Measurements from ENCODE around the gene PDE6A.

Gene PDE6A

GRCh38 chr5:149827086-149827485, 117.5 kb downstream of the PDE6A start:
- no peaks in the 10 kb centered on the region for H3K27me3 ChIP-seq (ENCODE audit: control insufficient read depth in 1 of 2, insufficient read depth in 2 of 2, low read length in 2 of 2)

GRCh38 chr5:149826574-149826973, 118.0 kb downstream of the PDE6A start:
- Histone ChIP-seq H3K36me3 (ENCODE audit: control insufficient read depth in 2 of 2, insufficient read depth in 2 of 2, low read length in 2 of 2) (peaks cover 8 to 19% of the 10 kb centered on the region in 2 donors), H3K27me3 (ENCODE audit: control insufficient read depth in 1 of 2, insufficient read depth in 2 of 2, low read length in 2 of 2) (no peaks in the 10 kb centered on the region), H3K9me3 (ENCODE audit: control insufficient read depth in 2 of 2, low read length in 2 of 2) (no peaks in the 10 kb centered on the region), H3K4me1 (ENCODE audit: control insufficient read depth, insufficient read depth, low read length) (peaks cover 69% of the 10 kb centered on the region), H3K4me3 (ENCODE audit: low read length in 2 of 2) (no peak overlapping the region), H3K27ac (ENCODE audit: low read length) (peak overlapping the region; percentile 89), H3K9ac (ENCODE audit: low read length in 2 of 2) (peak overlapping the region in 1 of 2 donors; percentile 4)

More at GRCh38 chr5:149827086-149827485, 117.5 kb downstream of the PDE6A start:
- H3K9me3 ChIP-seq (ENCODE audit: control insufficient read depth in 2 of 2, low read length in 2 of 2), result no peaks in the 10 kb centered on the region
- no peak overlapping the region for H3K4me3 ChIP-seq (ENCODE audit: low read length in 2 of 2)
- H3K27ac ChIP-seq (ENCODE audit: low read length), result peak overlapping the region; percentile 89
- peaks cover 7 to 19% of the 10 kb centered on the region in 2 donors for H3K36me3 ChIP-seq (ENCODE audit: control insufficient read depth in 2 of 2, insufficient read depth in 2 of 2, low read length in 2 of 2)
- H3K9ac ChIP-seq (ENCODE audit: low read length in 2 of 2), result no peak overlapping the region
- H3K4me1 ChIP-seq (ENCODE audit: control insufficient read depth, insufficient read depth, low read length), result peaks cover 70% of the 10 kb centered on the region

DNA sequence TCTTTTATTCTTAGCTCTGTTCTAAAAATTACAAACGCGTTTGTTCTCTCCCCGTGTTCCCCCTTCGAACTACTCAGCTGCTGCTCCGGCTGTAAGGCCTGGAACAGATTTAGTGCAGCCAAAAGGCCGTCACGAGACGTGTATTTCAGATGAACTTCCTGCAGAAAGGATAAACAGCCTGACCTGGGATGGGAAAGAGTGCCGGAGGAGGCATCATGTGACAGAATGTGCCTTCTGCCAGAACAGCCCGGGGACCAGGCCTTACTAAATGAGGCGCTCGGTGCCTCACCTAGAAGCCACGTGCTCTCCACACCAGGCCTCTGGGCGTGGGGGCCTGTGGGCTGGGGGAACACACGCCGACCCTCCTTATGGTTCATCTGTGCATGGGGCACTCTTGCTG, 119.7 kb downstream of the PDE6A start:
- Histone ChIP-seq H3K9ac (ENCODE audit: low read length in 2 of 2) (peak overlapping the region; percentile 41 to 42), H3K27ac (ENCODE audit: low read length) (peak overlapping the region; percentile 89)

GRCh38 chr5:149824120-149824519, 120.5 kb downstream of the PDE6A start:
- no peak overlapping the region for H3K4me3 ChIP-seq (ENCODE audit: low read length in 2 of 2)
- peak overlapping the region; percentile 36 to 42 for H3K9ac ChIP-seq (ENCODE audit: low read length in 2 of 2)
- no peaks in the 10 kb centered on the region for H3K9me3 ChIP-seq (ENCODE audit: control insufficient read depth in 2 of 2, low read length in 2 of 2)
- peaks cover 67% of the 10 kb centered on the region for H3K4me1 ChIP-seq (ENCODE audit: control insufficient read depth, insufficient read depth, low read length)
- H3K27ac ChIP-seq (ENCODE audit: low read length), result peak overlapping the region; percentile 89
- H3K36me3 ChIP-seq (ENCODE audit: control insufficient read depth in 2 of 2, insufficient read depth in 2 of 2, low read length in 2 of 2), result peaks cover 16 to 19% of the 10 kb centered on the region in 2 donors
- no peaks in the 10 kb centered on the region for H3K27me3 ChIP-seq (ENCODE audit: control insufficient read depth in 1 of 2, insufficient read depth in 2 of 2, low read length in 2 of 2)

More for the DNA sequence above, 119.7 kb downstream of the PDE6A start:
- Histone ChIP-seq H3K4me3 (ENCODE audit: low read length in 2 of 2) (peak overlapping the region in 1 of 2 donors; percentile 22), H3K36me3 (ENCODE audit: control insufficient read depth in 2 of 2, insufficient read depth in 2 of 2, low read length in 2 of 2) (peaks cover 16 to 19% of the 10 kb centered on the region in 2 donors), H3K27me3 (ENCODE audit: control insufficient read depth in 1 of 2, insufficient read depth in 2 of 2, low read length in 2 of 2) (no peaks in the 10 kb centered on the region), H3K4me1 (ENCODE audit: control insufficient read depth, insufficient read depth, low read length) (peaks cover 67% of the 10 kb centered on the region), H3K9me3 (ENCODE audit: control insufficient read depth in 2 of 2, low read length in 2 of 2) (no peaks in the 10 kb centered on the region)

DNA sequence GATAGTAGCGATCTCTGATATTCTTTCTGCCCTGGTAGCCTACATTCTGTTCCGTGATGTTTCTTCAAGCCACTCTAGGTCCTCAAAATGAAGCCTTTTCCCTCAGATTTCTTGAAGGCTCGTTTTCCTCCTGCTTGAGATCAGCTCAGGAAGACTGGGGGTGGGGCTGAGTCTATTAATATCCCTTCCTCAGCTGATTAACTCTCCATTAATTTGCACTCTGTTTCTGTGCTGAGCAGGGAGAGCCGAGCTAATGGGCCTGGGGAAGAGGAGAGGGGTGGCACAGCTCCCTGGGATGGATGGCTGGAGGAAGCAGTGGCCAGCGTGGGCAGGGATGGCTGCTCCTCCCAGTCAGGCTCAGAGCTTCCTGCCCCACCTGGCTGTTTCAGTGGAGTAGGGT, 121.2 kb downstream of the PDE6A start:
- Histone ChIP-seq H3K36me3 (ENCODE audit: control insufficient read depth in 2 of 2, insufficient read depth in 2 of 2, low read length in 2 of 2) (peaks cover 16 to 19% of the 10 kb centered on the region in 2 donors), H3K9ac (ENCODE audit: low read length in 2 of 2) (peak overlapping the region; percentile 2), H3K4me1 (ENCODE audit: control insufficient read depth, insufficient read depth, low read length) (peaks cover 60% of the 10 kb centered on the region), H3K27ac (ENCODE audit: low read length) (peak overlapping the region; percentile 89), H3K27me3 (ENCODE audit: control insufficient read depth in 1 of 2, insufficient read depth in 2 of 2, low read length in 2 of 2) (no peaks in the 10 kb centered on the region), H3K4me3 (ENCODE audit: low read length in 2 of 2) (no peak overlapping the region), H3K9me3 (ENCODE audit: control insufficient read depth in 2 of 2, low read length in 2 of 2) (no peaks in the 10 kb centered on the region)

GRCh38 chr5:149822301-149822700, 122.3 kb downstream of the PDE6A start:
- H3K9ac ChIP-seq (ENCODE audit: low read length in 2 of 2), result no peak overlapping the region
- H3K27ac ChIP-seq (ENCODE audit: low read length), result no peak overlapping the region
- H3K4me1 ChIP-seq (ENCODE audit: control insufficient read depth, insufficient read depth, low read length), result peaks cover 53% of the 10 kb centered on the region
- no peaks in the 10 kb centered on the region for H3K9me3 ChIP-seq (ENCODE audit: control insufficient read depth in 2 of 2, low read length in 2 of 2)
- H3K36me3 ChIP-seq (ENCODE audit: control insufficient read depth in 2 of 2, insufficient read depth in 2 of 2, low read length in 2 of 2), result peaks cover 16 to 19% of the 10 kb centered on the region in 2 donors
- H3K4me3 ChIP-seq (ENCODE audit: low read length in 2 of 2), result no peak overlapping the region
- H3K27me3 ChIP-seq (ENCODE audit: control insufficient read depth in 1 of 2, insufficient read depth in 2 of 2, low read length in 2 of 2), result no peaks in the 10 kb centered on the region

DNA sequence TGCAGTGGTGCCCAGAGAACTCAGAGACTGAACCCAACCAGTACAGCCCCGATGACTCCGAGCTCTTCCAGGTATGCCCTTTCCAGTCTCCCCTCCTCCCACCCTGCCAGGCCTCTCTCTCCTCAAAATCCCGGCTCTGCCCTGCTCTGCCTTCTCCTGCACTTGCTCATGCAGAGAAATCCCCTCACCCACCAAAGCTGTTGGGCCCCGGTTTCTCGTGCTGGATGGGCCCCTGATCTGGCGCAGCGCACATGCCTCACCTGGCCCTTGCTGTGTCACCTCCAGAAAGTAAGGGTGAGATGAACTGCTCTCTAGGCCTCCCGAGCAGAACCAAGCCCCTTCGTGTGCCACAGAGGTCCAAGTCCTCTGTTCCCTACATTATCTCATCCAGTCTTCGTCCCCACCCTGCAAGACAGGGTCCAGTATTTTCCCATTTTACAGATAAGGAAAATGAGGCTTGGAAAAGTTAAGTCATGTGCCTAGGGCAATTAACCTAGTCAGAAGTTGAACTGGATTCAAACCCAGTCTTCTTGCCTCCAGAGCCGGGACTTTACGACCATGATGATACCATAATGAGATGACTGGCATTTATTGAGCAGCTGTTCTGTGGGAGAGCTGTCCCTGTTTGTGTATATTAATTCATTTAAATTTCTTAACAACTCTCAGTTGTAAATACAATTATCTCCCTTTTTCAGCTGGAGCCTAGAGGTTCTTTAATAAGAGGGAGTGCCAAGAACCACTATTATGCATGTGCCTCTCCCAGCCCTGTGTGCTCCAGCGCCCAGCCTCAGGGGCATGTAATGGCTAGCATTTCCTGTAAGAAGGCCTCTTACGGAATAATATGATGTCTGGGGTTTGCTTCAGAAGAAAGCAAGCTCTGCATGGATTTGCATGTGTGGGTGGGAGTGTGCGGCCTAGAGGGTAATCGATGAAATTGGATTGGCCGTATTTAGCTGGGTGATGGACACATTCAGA, 123.8 kb downstream of the PDE6A start:
- Histone ChIP-seq H3K9me3 (ENCODE audit: control insufficient read depth in 2 of 2, low read length in 2 of 2) (no peaks in the 10 kb centered on the region), H3K9ac (ENCODE audit: low read length in 2 of 2) (no peak overlapping the region), H3K27ac (ENCODE audit: low read length) (no peak overlapping the region), H3K4me1 (ENCODE audit: control insufficient read depth, insufficient read depth, low read length) (peaks cover 41% of the 10 kb centered on the region), H3K27me3 (ENCODE audit: control insufficient read depth in 1 of 2, insufficient read depth in 2 of 2, low read length in 2 of 2) (no peaks in the 10 kb centered on the region), H3K36me3 (ENCODE audit: control insufficient read depth in 2 of 2, insufficient read depth in 2 of 2, low read length in 2 of 2) (peaks cover 14 to 16% of the 10 kb centered on the region in 2 donors), H3K4me3 (ENCODE audit: low read length in 2 of 2) (no peak overlapping the region)

DNA sequence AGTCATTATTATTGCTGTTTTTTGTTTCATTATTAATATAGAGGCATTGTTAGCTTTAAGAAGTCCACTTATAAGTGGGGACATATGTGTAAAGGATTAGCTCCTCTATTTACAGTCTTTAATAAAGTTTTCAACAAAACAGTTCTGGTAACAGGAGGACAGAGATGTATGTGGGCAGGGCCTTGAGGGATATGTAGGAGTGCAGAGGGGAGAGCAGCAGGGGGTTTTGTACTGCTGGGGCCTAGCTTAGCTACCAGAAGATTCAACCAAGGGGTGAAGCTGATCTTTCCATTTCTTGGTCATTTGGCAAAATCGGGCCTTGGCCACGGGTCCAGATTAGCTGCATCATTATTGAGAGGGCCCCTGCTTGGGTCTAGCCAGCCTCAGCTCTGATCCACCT, 124.6 kb downstream of the PDE6A start:
- Histone ChIP-seq H3K36me3 (ENCODE audit: control insufficient read depth in 2 of 2, insufficient read depth in 2 of 2, low read length in 2 of 2) (peaks cover 14 to 16% of the 10 kb centered on the region in 2 donors), H3K4me3 (ENCODE audit: low read length in 2 of 2) (no peak overlapping the region), H3K27me3 (ENCODE audit: control insufficient read depth in 1 of 2, insufficient read depth in 2 of 2, low read length in 2 of 2) (no peaks in the 10 kb centered on the region), H3K9me3 (ENCODE audit: control insufficient read depth in 2 of 2, low read length in 2 of 2) (no peaks in the 10 kb centered on the region), H3K27ac (ENCODE audit: low read length) (no peak overlapping the region), H3K4me1 (ENCODE audit: control insufficient read depth, insufficient read depth, low read length) (peaks cover 33% of the 10 kb centered on the region), H3K9ac (ENCODE audit: low read length in 2 of 2) (no peak overlapping the region)

DNA sequence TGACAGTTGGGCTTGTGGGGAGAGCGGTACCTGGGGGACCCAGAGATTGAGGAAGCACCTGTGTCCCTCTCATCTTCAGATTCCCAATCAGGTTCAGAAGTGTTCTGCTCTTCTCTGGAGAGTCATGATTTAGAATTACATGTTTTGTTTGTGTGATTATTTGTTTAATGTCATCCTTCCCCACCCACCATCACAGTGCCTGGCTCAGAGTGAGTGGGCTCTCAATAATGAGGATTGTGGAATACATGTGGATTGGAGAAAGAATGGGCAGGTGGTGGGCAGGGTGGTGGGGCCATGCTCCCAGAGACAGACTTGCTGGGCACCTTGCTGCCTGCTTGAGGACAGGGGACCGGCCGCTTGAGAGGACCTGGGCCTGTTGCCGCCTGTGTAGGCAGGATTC, 126.5 kb downstream of the PDE6A start:
- Histone ChIP-seq H3K27me3 (ENCODE audit: control insufficient read depth in 1 of 2, insufficient read depth in 2 of 2, low read length in 2 of 2) (no peaks in the 10 kb centered on the region), H3K9ac (ENCODE audit: low read length in 2 of 2) (no peak overlapping the region), H3K9me3 (ENCODE audit: control insufficient read depth in 2 of 2, low read length in 2 of 2) (no peaks in the 10 kb centered on the region), H3K27ac (ENCODE audit: low read length) (no peak overlapping the region), H3K36me3 (ENCODE audit: control insufficient read depth in 2 of 2, insufficient read depth in 2 of 2, low read length in 2 of 2) (peaks cover 16% of the 10 kb centered on the region in 2 donors), H3K4me3 (ENCODE audit: low read length in 2 of 2) (no peak overlapping the region), H3K4me1 (ENCODE audit: control insufficient read depth, insufficient read depth, low read length) (peaks cover 14% of the 10 kb centered on the region)

DNA sequence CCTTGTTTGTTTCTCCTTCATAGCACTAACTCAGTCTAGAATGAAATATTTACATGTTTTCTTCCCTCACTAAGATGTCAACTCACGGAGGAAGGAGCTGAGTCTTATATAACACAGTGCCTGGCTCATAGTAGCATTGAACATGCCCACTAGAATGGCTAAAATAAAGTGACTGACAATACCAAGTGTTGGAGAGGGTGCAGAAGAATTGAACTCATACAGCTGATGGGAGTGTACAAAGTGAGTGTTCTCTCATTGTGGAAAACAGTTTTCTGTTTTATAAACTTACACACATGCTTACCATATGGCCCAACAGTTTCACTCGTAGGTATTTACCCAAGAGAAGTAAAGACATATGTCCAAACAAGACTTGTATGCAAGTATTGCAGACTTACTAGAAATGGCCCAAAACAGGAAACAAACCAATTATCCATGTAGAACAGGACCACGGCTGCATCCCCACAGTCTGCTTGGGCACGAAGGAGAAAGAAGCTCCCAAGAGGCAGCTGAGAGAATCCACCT, 127.0 kb downstream of the PDE6A start:
- H3K9ac ChIP-seq (ENCODE audit: low read length in 2 of 2), result no peak overlapping the region
- no peaks in the 10 kb centered on the region for H3K27me3 ChIP-seq (ENCODE audit: control insufficient read depth in 1 of 2, insufficient read depth in 2 of 2, low read length in 2 of 2)
- no peaks in the 10 kb centered on the region for H3K9me3 ChIP-seq (ENCODE audit: control insufficient read depth in 2 of 2, low read length in 2 of 2)
- H3K4me3 ChIP-seq (ENCODE audit: low read length in 2 of 2), result no peak overlapping the region
- peaks cover 16% of the 10 kb centered on the region in 2 donors for H3K36me3 ChIP-seq (ENCODE audit: control insufficient read depth in 2 of 2, insufficient read depth in 2 of 2, low read length in 2 of 2)
- H3K27ac ChIP-seq (ENCODE audit: low read length), result no peak overlapping the region
- H3K4me1 ChIP-seq (ENCODE audit: control insufficient read depth, insufficient read depth, low read length), result peaks cover 13% of the 10 kb centered on the region

Measured in stomach smooth muscle (tissue), 2 donors.